ENCODE results near the gene TMEM212. TPM values are rescaled to one million over a fixed set of nuclear protein-coding genes. Genes with fewer than 3 reads are reported as not detected.

Gene TMEM212
- total and polyA plus RNA-seq, 2 of the 13 experiments (the other 11 are each of a cell fraction or from before 2014, with no cell fraction given), result not detected

DNA sequence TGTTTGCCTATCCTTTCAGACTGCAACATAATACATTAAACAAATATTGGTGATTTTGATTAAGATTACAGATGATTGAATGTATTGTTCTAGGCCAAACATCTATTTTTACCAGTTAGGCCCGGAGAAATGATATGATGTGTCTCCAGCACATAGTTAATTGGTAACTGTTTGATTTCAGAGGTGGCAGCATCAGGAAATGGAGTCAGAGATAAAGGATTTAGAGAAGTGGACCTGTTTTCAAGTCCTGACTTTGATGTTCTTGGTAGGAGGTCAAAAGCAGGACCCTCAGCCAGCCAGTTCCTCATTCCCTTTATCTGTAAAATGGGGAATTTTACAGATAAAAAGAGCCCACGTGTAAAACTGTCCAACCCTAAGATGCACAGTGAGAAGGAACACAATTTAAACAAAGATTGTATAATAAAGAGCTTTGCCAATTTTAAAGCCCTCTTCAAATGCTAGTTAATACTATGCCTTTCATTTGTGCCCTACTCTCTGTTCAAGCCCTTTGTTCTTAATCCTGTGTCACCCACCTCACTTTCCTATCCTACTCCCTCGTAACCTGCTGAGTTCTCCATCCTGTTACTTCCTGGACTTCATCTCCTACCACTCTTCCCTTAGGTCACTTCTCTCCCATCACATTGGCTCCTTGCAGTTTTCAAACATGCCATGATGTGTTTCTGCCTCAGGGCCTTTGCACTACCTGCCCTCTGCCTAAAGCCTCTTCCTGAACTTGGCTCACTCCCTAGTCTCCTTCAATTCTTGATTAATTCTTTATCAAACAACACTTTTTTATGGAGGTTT, 2.5 kb downstream of the TMEM212 start (continued):
- TF ChIP-seq ZNF12 (CRISPR knock-in tag; IDR thresholded peaks at IDR 0.05) (no peak), U2AF2 (IDR thresholded peaks at IDR 0.05; ENCODE audit: low read depth, low read length) (no peak), EED (CRISPR knock-in tag; IDR thresholded peaks at IDR 0.05) (no peak), SATB2 (CRISPR knock-in tag; IDR thresholded peaks at IDR 0.05) (no peak), HHEX (CRISPR knock-in tag; IDR thresholded peaks at IDR 0.05) (no peak), ARNT (IDR thresholded peaks at IDR 0.05) (no peak), LCORL (IDR thresholded peaks at IDR 0.05) (no peak), LCORL (CRISPR knock-in tag; IDR thresholded peaks at IDR 0.05) (no peak), ZNF782 (CRISPR knock-in tag; IDR thresholded peaks at IDR 0.05; ENCODE audit: borderline replicate concordance) (no peak), DMTF1 (CRISPR knock-in tag; IDR thresholded peaks at IDR 0.05) (no peak), SRY (CRISPR knock-in tag; IDR thresholded peaks at IDR 0.05) (no peak), IRF2 (CRISPR knock-in tag; IDR thresholded peaks at IDR 0.05) (no peak), GATA4 (IDR thresholded peaks at IDR 0.05; ENCODE audit: borderline replicate concordance, low read depth) (peak; percentile 96), DNMT1 (CRISPR knock-in tag; IDR thresholded peaks at IDR 0.05) (no peak), KDM4B (CRISPR knock-in tag; IDR thresholded peaks at IDR 0.05) (no peak), NR2F2 (IDR thresholded peaks at IDR 0.05; ENCODE audit: borderline replicate concordance, low read depth) (no peak), ZNF614 (CRISPR knock-in tag; IDR thresholded peaks at IDR 0.05; ENCODE audit: borderline replicate concordance) (no peak), MAFK (conservative IDR thresholded peaks at IDR 0.05 in 1 of 2, IDR thresholded peaks at IDR 0.05 in 1 of 2; ENCODE audit: low read length in 2 of 2) (no peak), ETV5 (CRISPR knock-in tag; IDR thresholded peaks at IDR 0.05; ENCODE audit: borderline replicate concordance) (peak; percentile 76; the same call in 1 of the 2 replicates), ZNF878 (CRISPR knock-in tag; IDR thresholded peaks at IDR 0.05) (no peak), ZFP36L1 (CRISPR knock-in tag; IDR thresholded peaks at IDR 0.05) (no peak), ZFP36L2 (CRISPR knock-in tag; IDR thresholded peaks at IDR 0.05) (no peak), ZSCAN22 (CRISPR knock-in tag; IDR thresholded peaks at IDR 0.05) (no peak), NFRKB (IDR thresholded peaks at IDR 0.05) (no peak), MEIS2 (CRISPR knock-in tag; IDR thresholded peaks at IDR 0.05) (no peak)
- TF ChIP-seq, protein P1, sequence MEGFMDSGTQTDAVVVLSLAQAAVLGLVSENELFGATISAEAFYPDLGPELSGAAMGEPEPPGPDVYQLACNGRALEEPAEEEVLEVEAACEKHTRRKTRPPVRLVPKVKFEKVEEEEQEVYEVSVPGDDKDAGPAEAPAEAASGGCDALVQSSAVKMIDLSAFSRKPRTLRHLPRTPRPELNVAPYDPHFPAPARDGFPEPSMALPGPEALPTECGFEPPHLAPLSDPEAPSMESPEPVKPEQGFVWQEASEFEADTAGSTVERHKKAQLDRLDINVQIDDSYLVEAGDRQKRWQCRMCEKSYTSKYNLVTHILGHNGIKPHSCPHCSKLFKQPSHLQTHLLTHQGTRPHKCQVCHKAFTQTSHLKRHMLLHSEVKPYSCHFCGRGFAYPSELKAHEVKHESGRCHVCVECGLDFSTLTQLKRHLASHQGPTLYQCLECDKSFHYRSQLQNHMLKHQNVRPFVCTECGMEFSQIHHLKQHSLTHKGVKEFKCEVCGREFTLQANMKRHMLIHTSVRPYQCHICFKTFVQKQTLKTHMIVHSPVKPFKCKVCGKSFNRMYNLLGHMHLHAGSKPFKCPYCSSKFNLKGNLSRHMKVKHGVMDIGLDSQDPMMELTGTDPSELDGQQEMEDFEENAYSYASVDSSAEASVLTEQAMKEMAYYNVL (CRISPR knock-in tag; IDR thresholded peaks at IDR 0.05; ENCODE audit: borderline replicate concordance), result 0 out of 2 replicates have a peak, but pooled peaks have one; percentile 38
- TF ChIP-seq, protein P2, sequence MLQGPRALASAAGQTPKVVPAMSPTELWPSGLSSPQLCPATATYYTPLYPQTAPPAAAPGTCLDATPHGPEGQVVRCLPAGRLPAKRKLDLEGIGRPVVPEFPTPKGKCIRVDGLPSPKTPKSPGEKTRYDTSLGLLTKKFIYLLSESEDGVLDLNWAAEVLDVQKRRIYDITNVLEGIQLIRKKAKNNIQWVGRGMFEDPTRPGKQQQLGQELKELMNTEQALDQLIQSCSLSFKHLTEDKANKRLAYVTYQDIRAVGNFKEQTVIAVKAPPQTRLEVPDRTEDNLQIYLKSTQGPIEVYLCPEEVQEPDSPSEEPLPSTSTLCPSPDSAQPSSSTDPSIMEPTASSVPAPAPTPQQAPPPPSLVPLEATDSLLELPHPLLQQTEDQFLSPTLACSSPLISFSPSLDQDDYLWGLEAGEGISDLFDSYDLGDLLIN (CRISPR knock-in tag; IDR thresholded peaks at IDR 0.05; ENCODE audit: borderline replicate concordance), result no peak
- TF ChIP-seq, protein P3, sequence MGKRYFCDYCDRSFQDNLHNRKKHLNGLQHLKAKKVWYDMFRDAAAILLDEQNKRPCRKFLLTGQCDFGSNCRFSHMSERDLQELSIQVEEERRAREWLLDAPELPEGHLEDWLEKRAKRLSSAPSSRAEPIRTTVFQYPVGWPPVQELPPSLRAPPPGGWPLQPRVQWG (CRISPR knock-in tag; IDR thresholded peaks at IDR 0.05; ENCODE audit: borderline replicate concordance, low read depth), result no peak

All from HepG2 (cell line).